Sciatic nerve (tissue), 2 donors: Measurements from ENCODE around the gene CSTB. TPM values are rescaled to one million over a fixed set of nuclear protein-coding genes. Genes with fewer than 3 reads are reported as not detected.
A peak's percentile ranks its signal among the peaks of the same experiment; 100 is the strongest.

Source experiments
- ATAC-seq: fragments of 200-7000 bp; cut with Tn5 transposase; one replicate; pipeline ENCODE4 v1.9.1; 2020; ENCODE audit warnings: mild to moderate bottlenecking, moderate library complexity
- DNase-seq: peaks from one replicate; pipeline ENCODE4 v3.0.0-alpha.2; 2020; ENCODE audit warnings: low spot score
- intact Hi-C: fragments of 100-400 bp; cut with DNase I; formaldehyde crosslinking; loops from one replicate; pipeline ENCODE4 v1.14.2; 2022
- total RNA-seq: library from RNA; stranded (reverse); fragmentation: NEBNext Ultra II Directional; extraction: Animal tissue kit (Norgen Biotek cat#: 25700); gene quantifications from one replicate; pipeline ENCODE4 v1.2.1, GENCODE V29; 2021
- donor health status: DM: no; HTN: no; CAD: no.
- donor health status: DM: no; HTN: no; CAD: no.

CSTB gene
- total RNA-seq, 1 donor from 2014 or later, result 52.1 TPM

- DNase-seq (no peak), ATAC-seq (peak; percentile 6)
- intact Hi-C loops, result no loop called here
Observed at GRCh38 chr21:43758811-43759210, 17.3 kb downstream of the CSTB start.

- intact Hi-C loops, result no loop called here
- DNase-seq, result no peak
- peak; percentile 86 for ATAC-seq
Observed at GRCh38 chr21:43758111-43758641, 17.9 kb downstream of the CSTB start.

DNA sequence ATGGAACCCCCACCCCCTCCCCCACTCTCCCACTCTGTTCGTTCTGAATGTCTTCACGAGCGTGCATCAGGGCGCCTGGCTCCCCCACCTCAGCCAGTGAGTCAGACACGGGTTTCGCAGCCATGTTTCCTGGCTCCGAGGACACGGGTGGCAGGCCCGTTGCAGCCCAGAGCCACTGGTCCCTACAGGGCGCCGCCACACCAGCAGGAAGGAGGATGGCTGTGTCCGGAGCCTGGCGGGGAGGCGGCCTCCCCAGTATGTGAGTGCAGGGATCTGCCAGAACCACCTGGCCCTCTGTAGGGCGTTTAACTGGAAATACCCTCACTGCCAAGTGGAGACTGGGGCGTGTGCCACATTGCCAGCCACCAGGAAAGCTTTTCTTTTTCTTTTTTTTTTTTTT is 18.5 kb downstream of the CSTB start:
- intact Hi-C loops, result no loop called here
- ATAC-seq, result peak; percentile 22
- no peak for DNase-seq

DNA sequence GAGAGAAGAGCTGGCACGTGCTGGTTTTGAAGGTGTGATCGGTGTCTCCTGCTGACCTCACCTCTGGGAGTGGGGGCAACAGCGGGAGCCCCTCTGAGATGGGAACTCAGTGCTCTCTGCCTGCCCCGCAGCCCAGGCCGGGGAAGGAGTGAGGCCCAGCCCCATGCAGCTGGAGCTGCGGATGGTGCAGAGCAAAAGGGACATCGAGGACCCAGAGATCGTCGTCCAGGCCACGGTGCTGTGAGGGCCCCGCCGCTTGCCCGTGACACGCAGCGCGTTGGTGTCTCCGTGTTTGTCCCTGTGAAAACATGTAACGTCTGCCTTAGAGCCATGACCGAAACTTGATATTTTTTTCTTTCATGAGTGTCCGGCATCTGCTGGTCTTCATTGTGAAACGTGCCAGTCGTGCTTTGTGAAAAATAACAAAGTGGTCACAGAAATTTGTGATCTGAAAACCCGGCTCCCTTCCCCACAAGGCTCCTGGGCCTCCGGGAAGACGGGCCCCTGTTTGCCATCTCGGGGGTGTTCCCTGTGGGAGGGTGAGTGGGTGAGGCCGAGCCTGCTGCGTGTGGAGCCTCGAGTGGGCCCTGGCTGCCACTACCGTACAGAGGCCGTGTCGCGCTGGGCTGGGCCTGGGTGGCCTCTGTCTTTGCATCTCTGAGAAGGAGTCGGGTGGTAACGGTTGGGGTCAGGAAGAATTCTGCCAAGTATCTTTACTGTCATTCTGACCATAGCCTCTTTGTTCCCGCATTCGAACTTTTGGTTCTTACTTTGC is 20.1 kb downstream of the CSTB start:
- intact Hi-C loops, result no loop called here
- ATAC-seq (no peak), DNase-seq (no peak)

GRCh38 chr21:43754948-43755781 is 20.9 kb downstream of the CSTB start:
- DNase-seq, result no peak
- intact Hi-C loops, result no loop called here
- no peak for ATAC-seq

DNA sequence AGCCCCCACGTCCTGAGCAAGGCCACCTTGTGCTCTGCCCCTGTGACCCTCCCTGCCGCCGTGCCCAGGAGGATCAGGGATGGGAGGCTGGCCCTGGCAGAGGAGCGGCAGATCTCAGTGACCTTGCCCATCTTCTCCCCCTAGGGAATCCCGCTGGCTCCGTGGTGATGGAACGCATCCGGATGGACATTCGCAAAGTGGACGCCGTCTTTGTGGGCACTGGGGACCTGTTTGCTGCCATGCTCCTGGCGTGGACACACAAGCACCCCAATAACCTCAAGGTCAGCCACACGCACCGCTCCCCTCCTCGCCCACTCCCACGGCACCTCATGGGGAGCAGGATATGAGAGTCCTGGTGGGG is 22.7 kb downstream of the CSTB start:
- intact Hi-C loops, result no loop called here

GRCh38 chr21:43752758-43753438 is 23.2 kb downstream of the CSTB start:
- intact Hi-C loops, result no loop called here
- ATAC-seq (no peak), DNase-seq (no peak)

More for the DNA sequence above, 22.7 kb downstream of the CSTB start:
- ATAC-seq (no peak), DNase-seq (no peak)

GRCh38 chr21:43751955-43752591 is 24.0 kb downstream of the CSTB start:
- intact Hi-C loops, result no loop called here
- ATAC-seq (no peak), DNase-seq (no peak)

DNA sequence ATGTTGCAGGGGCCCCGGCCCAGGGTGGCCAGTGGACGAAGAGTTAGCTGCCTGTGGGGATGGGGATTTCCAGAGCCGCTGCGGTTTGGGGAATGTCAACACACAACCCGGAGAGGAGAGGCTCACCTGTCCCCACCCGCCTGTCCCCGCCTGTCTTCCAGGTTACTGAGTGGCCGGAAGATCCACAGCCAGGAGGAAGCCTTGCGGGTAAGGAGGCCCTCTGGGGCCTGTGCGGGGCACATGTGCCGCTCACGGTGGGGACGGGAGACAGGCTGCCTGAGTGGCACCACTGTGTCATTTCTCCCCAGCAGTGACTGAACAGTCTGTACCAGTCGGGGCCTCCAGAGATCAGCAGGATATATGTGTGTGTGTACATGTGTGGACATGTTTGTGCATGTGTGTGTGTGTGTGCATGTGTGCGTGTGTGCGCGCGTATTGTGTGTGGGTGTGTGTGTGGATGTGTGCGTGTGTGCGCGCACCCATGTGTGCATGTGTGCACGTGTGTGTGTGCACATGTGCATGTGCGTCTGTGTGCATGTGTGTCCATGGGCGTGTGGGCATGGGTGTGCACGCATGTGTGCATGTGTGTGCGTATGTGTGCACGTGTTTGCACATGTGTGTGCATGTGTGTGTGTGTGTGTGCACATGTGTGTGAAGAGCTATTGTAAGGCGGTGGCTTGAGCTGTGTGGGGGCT is 25.6 kb downstream of the CSTB start:
- intact Hi-C loops, result no loop called here
- ATAC-seq, result no peak

GRCh38 chr21:43749651-43750262 is 26.4 kb downstream of the CSTB start:
- intact Hi-C loops, result no loop called here
- ATAC-seq (no peak), DNase-seq (no peak)

More for the DNA sequence above, 25.6 kb downstream of the CSTB start:
- no peak for DNase-seq

DNA sequence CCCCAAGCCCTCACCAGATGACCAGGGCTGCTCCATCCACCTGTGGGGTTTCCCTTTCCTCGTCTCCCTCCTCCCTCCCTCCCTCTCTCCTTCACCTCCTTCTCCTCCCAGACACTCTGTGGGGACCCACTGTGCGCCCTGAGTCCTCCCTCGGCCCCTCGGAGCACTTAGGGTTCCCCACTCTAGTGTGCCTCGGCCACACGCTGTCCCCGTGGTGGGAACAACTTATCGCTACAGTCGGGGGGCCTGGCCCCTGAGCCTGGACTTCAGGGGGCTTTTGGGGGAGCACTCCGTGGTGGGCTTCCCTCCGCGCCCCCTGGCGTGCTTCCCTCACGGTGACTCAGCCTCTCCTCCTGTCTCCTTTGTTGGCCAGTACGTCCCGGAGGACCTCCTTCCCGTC is 27.5 kb downstream of the CSTB start:
- ATAC-seq, result no peak
- no peak for DNase-seq
- intact Hi-C loops, result no loop called here

DNA sequence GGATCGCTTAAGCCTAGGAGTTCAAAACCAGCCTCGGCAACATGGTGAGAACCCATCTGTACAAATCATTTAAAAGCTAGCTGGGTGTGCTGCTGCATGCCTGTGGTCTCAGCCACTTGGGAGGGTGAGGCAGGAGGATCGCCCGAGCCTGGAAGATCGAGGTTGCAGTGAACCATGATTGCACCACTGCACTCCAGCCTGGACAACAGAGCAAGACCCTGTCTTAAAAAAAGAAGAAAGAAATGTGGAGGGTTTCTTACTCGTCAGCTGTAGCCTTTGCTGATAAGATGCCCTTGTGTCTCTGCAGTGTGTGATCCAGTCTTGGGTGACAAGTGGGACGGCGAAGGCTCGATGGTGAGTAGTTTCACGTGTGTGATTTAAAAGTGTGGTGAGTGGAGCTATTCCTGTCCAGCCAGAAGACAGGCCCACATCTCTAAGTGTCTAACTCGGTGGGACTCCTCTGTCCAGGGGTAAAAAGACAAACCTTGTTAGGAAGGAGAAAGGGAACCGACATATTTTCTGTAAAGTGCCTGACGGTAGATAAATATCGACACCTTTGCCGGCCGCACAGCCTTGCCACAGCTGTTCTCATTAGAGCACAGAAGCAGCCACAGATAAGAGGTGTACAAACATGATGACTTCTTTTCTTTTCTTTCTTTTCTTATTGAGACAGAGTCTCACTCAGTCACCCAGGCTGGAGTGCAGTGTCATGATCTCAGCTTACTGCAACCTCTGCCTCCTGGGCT is 30.2 kb downstream of the CSTB start:
- ATAC-seq, result no peak
- DNase-seq, result no peak
- intact Hi-C loops, result no loop called here

GRCh38 chr21:43744725-43745124 is 31.4 kb downstream of the CSTB start:
- ATAC-seq, result no peak
- DNase-seq, result no peak
- intact Hi-C loops, result no loop called here

DNA sequence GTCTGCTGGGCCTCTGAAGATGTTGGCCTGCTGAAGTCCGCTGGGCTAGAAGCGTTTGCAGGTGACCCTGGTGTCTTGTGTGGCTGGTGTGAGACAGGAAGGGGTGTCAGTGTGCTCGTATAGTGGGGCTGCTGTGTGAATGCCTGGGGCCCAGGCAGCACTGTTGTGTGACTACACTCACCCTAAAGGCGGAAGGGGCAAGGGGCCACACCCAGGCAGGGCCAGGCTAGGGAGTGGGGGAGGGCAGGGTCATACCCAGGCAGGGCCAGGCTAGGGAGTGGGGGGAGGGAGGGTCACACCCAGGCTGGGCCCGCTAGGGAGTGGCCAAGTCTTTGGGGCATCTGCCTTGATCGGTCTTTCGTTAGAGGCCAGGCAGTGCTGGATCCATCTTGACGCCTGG is 32.2 kb downstream of the CSTB start:
- intact Hi-C loops, result no loop called here
- ATAC-seq, result no peak
- DNase-seq, result no peak

GRCh38 chr21:43741423-43742096 is 34.5 kb downstream of the CSTB start:
- intact Hi-C loops, result no loop called here
- ATAC-seq, result no peak
- no peak for DNase-seq

DNA sequence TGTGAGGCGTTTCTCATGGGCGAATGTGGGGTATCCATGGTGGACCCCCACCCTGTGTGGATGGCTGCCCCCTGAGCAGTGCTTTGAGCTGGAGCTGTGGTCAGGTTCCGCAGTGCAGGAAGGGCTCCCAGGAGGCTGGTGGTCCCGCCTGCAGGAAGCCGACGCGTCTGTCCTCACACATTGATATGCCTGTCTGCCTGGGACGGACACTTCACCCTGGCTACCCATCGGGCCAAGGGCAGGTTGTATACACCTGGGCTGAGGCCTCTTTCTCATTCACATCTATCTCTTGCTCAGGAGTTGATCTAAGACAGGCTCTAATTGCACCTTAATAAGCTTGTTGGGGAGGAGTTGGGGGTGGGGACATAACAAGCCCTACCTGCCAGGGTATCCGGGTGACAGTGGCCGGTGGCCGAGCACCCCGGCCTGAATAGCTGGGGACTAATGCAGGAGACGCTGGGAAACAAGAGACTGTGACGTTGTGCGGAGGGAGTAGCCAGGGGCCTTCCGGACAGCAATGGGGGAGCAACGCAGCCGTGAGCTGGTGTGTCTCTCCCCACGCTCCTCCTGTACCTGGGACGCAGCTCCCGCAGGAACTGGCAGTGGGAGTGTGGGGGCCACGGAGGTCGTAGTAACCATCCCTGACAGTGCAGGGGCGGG is 35.5 kb downstream of the CSTB start:
- no peak for DNase-seq
- intact Hi-C loops, result no loop called here
- ATAC-seq, result peak; percentile 71
